Chondrocyte (in vitro differentiated cells): Measurements from ENCODE around the gene SLC7A6. TPM values are rescaled to one million over a fixed set of nuclear protein-coding genes. Genes with fewer than 3 reads are reported as not detected.

Experiments used
- DNase-seq: peaks from one replicate; pipeline ENCODE4 v3.0.0; 2021; ENCODE audit warnings: mixed read lengths, low spot score
- H3K27ac Mint-ChIP-seq: one replicate; pipeline ENCODE4 v1.8.0; 2021; ENCODE audit warnings: mild to moderate bottlenecking, moderate library complexity, mixed read lengths; ENCODE audit not compliant: unreplicated experiment
- H3K27me3 Mint-ChIP-seq: 2 replicates; pipeline ENCODE4 v1.8.0; 2021; ENCODE audit warnings: low read depth, mixed read lengths
- H3K36me3 Mint-ChIP-seq: 2 replicates; pipeline ENCODE4 v1.8.0; 2021; ENCODE audit warnings: low read depth, mixed read lengths
- H3K4me1 Mint-ChIP-seq: 2 replicates; pipeline ENCODE4 v1.8.0; 2021; ENCODE audit warnings: low read depth, mild to moderate bottlenecking, mixed read lengths
- H3K4me3 Mint-ChIP-seq: one replicate; pipeline ENCODE4 v1.8.0; 2021; ENCODE audit warnings: mild to moderate bottlenecking, moderate library complexity, mixed read lengths; ENCODE audit not compliant: unreplicated experiment
- H3K9me3 Mint-ChIP-seq: 2 replicates; pipeline ENCODE4 v1.8.0; 2021; ENCODE audit warnings: low read depth, mixed read lengths
- CTCF ChIP-seq: fragments of 200-600 bp; sonication (generic); IDR thresholded peaks from 2 replicates; pipeline ENCODE4 v1.5.0; 2021; ENCODE audit warnings: antibody characterized with exemption, mild to moderate bottlenecking, moderate library complexity
- total RNA-seq: library from RNA; stranded (reverse); gene quantifications from 3 replicates; pipeline ENCODE4 v1.2.1, GENCODE V29; 2021

The SLC7A6 gene
- total RNA-seq, 1 donor from 2014 or later, result 55.9 TPM

- Mint-ChIP-seq H3K27me3 (no peaks in the 10 kb centered on the region), H3K4me1 (no peaks in the 10 kb centered on the region), H3K9me3 (no peaks in the 10 kb centered on the region), H3K4me3 (no peak overlapping the region), H3K27ac (no peak overlapping the region), H3K36me3 (peaks cover 4% of the 10 kb centered on the region)
- no peak for TF ChIP-seq CTCF
- no peak for DNase-seq
These were observed 44.5 kb upstream of the SLC7A6 start for GRCh38 chr16:68219725-68220351.

GRCh38 chr16:68223072-68223471 is 41.3 kb upstream of the SLC7A6 start:
- no peak for TF ChIP-seq CTCF
- no peak overlapping the region for H3K4me3 Mint-ChIP-seq
- H3K36me3 Mint-ChIP-seq, result no peaks in the 10 kb centered on the region
- DNase-seq, result no peak
- H3K4me1 Mint-ChIP-seq, result peaks cover 4% of the 10 kb centered on the region
- H3K27ac Mint-ChIP-seq, result no peak overlapping the region
- no peaks in the 10 kb centered on the region for H3K9me3 Mint-ChIP-seq
- H3K27me3 Mint-ChIP-seq, result no peaks in the 10 kb centered on the region

GRCh38 chr16:68226116-68226515 is 38.2 kb upstream of the SLC7A6 start:
- Mint-ChIP-seq H3K27me3 (no peaks in the 10 kb centered on the region), H3K4me1 (peaks cover 14% of the 10 kb centered on the region), H3K9me3 (no peaks in the 10 kb centered on the region), H3K4me3 (no peak overlapping the region), H3K36me3 (no peaks in the 10 kb centered on the region), H3K27ac (no peak overlapping the region)
- DNase-seq, result no peak
- no peak for TF ChIP-seq CTCF

GRCh38 chr16:68227183-68227793 is 37.0 kb upstream of the SLC7A6 start:
- TF ChIP-seq CTCF, result no peak
- Mint-ChIP-seq H3K36me3 (no peaks in the 10 kb centered on the region), H3K27ac (no peak overlapping the region), H3K4me1 (peaks cover 14% of the 10 kb centered on the region), H3K4me3 (no peak overlapping the region), H3K27me3 (no peaks in the 10 kb centered on the region), H3K9me3 (no peaks in the 10 kb centered on the region)
- DNase-seq, result no peak

GRCh38 chr16:68227850-68228553 is 36.3 kb upstream of the SLC7A6 start:
- Mint-ChIP-seq H3K4me1 (peaks cover 14% of the 10 kb centered on the region), H3K4me3 (no peak overlapping the region), H3K27ac (no peak overlapping the region), H3K9me3 (no peaks in the 10 kb centered on the region), H3K36me3 (no peaks in the 10 kb centered on the region), H3K27me3 (no peaks in the 10 kb centered on the region)
- no peak for TF ChIP-seq CTCF
- DNase-seq, result no peak
